Stomach (tissue), 4 donors: ENCODE measurements around the gene HSFX4.

Experiments used
- CTCF ChIP-seq, 7 experiments: fragments of 450-650 bp in 4 of 7; fragments of 200-600 bp in 3 of 7; sonication (generic) in 3 of 7; IDR thresholded peaks; one replicate each; pipeline ENCODE4 v1.5.1; 2016 to 2019; ENCODE audit warnings: antibody characterized with exemption in 7 of 7, control low read depth in 2 of 7, mild to moderate bottlenecking in 1 of 7
- EP300 ChIP-seq: sonication (generic); formaldehyde crosslinking; IDR thresholded peaks from one replicate; pipeline ENCODE4 v1.6.1; 2017; ENCODE audit warnings: antibody characterized with exemption
- POLR2A ChIP-seq, 4 donors: fragments of 450-650 bp; IDR thresholded peaks; one replicate each; pipeline ENCODE4 v1.6.1; 2016; ENCODE audit warnings: antibody characterized with exemption in 4 of 4, control low read depth in 2 of 4, mild to moderate bottlenecking in 1 of 4, moderate library complexity in 1 of 4
- POLR2AphosphoS5 ChIP-seq, 3 donors: sonication (generic); formaldehyde crosslinking; IDR thresholded peaks; one replicate each; pipeline ENCODE4 v1.6.1; 2016; ENCODE audit warnings: antibody characterized with exemption in 3 of 3

GRCh38 chrX:149909324-149910177 is 19.8 kb upstream of the HSFX4 start:
- TF ChIP-seq POLR2A (IDR thresholded peaks at IDR 0.05) (no peak), CTCF (IDR thresholded peaks at IDR 0.05) (no peak), POLR2AphosphoS5 (IDR thresholded peaks at IDR 0.05) (no peak), EP300 (no peak)
